ENCODE results near the gene TPRN. TPM values are rescaled to one million over a fixed set of nuclear protein-coding genes. Genes with fewer than 3 reads are reported as not detected.
A peak's percentile ranks its signal among the peaks of the same experiment; 100 is the strongest.

Gene TPRN
- total RNA-seq, 1 experiment from 2014 or later = 63.1 TPM

DNA sequence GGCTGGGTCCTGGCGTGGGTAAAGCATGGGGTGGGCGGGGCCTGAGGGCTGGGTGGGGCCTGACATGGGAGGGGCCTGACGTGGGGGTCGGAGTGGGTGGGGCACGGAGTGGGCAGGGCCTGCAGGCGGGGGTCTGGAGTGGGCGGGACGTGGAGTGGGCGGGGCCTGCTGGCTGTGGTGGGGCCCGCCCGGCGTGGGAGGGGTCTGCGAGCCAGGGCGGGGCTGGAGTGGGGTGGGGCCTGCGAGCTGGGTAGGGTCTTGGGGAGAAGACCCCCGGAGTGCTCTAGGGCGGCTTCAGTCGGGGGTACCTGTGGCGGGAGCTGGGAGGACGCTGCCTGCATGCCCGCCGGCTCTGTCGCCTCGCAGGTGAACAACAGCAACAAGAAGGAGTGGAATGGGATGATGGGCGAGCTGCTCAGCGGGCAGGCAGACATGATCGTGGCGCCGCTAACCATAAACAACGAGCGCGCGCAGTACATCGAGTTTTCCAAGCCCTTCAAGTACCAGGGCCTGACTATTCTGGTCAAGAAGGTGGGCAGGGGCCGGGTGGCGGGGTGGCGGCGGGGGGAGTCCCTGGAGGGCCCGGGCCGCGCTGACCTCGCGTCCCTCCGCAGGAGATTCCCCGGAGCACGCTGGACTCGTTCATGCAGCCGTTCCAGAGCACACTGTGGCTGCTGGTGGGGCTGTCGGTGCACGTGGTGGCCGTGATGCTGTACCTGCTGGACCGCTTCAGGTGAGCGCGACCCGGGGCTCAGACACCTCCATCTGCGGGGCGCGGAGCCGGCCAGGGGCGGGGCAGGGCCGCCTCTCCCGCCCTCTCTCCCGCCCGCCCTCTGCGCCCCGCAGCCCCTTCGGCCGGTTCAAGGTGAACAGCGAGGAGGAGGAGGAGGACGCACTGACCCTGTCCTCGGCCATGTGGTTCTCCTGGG, 38.7 kb downstream of the TPRN start:
- DNase-seq (ENCODE audit: low spot score) = no peak

DNA sequence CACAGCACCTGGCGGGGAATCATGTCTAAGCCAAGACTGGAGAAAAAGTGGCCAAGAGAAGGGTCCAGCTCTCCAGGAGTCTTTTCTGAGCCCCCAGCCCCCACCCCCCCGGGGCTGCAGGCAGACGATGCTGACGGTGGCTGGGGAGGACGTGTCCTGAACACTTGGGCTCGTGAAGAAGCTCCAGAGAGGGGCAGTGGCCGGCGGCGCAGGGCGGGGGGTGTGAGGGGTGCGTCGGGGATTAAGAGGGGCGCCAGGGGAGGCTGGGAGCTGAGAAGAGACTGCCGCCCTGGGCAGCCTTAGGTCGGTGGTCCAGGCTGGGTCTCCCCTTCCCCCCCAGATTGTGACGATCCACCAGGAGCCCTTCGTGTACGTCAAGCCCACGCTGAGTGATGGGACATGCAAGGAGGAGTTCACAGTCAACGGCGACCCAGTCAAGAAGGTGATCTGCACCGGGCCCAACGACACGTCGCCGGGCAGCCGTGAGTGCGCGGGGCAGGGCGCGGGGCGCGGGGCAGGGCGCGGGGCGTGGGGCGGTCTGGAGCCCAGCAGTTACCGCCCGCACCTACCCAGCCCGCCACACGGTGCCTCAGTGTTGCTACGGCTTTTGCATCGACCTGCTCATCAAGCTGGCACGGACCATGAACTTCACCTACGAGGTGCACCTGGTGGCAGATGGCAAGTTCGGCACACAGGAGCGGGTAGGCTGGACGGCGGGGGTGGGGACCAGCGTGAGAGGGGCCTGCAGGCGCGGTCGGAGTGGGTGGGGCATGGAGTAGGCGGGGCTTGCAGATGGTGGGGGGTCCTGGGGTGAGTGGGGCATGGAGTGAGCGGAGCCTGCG, 39.6 kb downstream of the TPRN start:
- DNase-seq (ENCODE audit: low spot score) = no peak

DNA sequence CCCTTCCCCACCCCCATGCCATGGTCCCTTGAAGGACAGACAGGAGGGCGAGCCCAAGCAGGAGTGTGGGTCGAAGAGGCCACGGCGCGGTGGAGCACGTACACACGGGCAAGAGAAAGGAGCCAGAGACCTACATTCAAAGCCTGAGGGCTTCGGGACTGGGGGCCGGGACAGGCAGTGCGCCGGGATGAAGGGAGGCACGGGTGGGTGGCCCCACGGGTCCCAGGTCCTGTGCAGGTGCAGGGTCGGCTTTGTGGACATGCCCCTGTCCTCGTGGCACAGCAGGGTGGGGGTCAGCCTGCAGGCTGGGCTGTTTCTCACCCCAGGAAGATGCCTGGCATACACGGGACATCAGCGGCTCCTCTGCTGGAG, 40.5 kb downstream of the TPRN start:
- no peak for DNase-seq (ENCODE audit: low spot score)

DNA sequence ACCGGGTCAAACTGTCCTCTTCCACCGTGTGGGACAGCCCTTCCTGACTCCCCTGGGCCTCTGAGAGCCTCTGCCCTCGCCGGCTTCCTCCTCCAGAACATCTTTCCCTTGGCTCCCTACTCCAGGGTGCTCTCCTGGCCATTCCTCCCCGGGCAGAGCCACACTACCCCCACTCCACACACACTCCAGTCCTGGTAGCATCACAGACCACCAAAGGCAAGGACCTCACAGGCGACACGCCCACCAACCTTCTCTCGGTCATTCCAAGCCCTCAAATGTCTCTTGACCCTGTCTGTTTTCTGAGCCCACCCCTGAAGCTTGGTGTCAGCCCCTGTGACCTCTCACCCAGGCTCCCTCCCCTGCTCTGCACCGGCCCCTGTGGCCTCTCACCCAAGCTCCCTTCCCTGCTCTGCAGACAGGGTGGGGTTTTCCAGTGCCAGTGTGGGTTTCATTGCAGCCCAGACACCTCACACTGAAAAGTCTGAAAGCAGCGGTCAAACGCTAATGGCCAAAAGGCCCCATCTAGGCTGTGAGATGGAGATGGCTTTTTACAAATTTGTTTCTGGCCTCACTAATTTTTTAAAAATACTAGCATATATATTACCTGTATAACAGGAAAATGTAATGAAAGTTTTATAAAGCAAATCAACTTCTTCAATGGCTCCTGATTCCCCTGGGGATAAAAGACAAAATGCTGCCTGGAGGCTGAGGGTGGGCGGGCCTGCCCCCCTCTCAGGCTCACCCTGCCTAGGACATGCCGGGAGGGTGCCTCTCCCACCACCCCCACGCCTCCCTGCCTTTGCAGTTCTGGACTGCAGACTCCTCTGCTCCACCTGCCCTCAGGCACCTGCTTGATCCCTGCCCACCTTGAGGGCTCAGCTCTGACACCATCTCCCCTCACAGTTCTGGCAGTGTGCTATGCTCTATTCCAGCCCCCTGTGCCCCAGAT, 41.2 kb downstream of the TPRN start:
- DNase-seq (ENCODE audit: low spot score) = no peak

DNA sequence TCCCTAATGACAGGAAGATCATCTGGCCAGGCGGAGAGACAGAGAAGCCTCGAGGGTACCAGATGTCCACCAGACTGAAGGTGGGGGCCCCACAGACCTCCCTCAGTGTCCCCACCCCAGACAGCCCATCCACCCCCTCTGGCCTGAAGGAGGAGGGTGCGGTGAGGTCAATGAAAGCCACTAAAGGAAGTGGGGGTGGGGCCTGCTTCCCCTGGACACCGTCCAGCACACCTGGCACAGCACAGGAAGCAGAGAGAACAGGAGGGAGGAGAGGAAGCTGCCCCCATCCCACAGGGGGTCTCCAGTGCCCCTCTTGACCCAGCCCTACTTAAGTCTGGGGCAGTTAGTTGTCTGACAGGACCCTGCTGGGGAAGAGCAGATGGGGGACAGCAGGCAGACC, 41.9 kb downstream of the TPRN start:
- no peak for DNase-seq (ENCODE audit: low spot score)

DNA sequence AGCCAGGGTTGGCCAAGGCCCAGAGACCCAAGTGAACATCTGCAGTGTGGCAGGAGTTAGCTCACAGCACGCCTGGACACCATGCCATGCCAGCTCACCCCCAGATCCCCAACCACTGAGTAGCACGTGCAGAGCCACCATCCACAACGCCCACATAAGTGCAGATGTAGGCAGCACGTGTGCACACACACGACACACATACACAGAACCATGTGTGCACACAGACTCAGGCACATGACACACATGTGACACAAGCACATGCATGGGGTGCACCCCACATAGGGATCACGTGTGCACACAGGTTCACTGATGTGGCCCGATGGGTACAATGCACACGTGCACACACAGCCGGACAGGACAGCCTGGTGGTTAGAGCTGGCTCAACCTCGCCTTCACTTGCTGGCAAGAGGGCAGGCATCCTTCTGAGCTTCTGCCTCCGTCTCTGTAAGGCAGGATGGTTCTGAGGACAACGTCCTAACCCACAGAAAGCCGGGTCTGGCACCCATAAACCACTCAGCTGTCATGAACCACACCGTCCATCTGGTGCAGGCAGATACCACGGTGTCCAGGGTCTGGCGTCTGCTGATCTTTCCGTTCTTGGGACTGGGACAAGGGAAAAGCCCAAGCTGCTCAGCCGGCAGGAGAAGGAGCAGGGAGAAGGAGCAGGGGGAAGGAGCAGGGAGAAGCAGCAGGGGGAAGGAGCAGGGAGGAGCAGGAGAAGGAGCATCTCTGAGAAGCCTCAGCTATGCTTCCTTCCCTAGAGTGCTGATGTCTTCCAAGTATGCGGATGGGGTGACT, 42.7 kb downstream of the TPRN start:
- DNase-seq (ENCODE audit: low spot score) = no peak

DNA sequence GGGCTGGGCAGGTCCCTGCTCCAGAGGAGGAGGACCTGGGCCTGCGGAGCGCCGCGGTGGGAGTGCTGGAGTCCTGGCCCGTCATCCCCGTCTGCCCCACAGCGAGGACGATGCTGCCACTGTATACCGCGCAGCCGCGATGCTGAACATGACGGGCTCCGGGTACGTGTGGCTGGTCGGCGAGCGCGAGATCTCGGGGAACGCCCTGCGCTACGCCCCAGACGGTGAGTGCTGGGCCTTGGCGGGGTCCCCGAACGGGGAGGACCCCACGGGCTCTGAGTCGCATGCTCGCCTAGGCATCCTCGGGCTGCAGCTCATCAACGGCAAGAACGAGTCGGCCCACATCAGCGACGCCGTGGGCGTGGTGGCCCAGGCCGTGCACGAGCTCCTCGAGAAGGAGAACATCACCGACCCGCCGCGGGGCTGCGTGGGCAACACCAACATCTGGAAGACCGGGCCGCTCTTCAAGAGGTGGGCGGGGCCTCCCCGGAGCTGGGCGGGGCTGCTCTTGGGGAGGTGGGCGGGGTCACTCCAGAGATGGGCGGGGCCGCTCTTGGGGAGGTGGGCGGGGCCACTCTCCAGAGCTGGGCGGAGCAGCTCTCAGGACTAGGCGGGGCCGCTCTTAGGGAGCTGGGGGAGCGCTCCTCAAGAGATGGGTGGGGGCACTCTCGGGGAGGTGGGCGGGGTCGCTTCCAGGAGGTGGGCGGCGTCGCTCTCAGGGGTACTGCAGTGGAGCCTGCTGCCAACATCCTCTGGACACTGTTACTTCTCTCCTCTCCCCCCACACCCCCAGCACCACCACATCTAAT, 43.8 kb downstream of the TPRN start:
- no peak for DNase-seq (ENCODE audit: low spot score)

DNA sequence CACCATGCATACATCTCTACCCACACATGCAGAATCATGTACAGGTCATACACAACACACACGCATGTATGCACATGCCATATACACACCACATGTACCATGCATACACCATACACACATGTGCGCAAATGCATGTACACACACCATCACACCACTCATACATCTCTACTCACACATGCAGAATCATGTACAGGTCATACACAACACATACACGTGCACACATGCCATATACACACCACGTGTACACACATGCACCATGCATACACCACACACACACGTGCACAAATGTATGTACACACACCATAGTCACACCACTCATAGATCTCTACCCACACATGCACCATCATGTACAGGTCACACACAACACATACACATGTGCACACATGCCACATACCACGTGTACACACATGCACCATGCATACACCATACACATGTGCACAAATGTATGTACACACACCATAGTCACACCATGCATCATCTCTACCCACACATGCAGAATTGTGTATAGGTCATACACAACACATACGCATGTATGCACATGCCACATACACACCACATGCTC, 47.6 kb downstream of the TPRN start:
- DNase-seq (ENCODE audit: low spot score) = no peak

DNA sequence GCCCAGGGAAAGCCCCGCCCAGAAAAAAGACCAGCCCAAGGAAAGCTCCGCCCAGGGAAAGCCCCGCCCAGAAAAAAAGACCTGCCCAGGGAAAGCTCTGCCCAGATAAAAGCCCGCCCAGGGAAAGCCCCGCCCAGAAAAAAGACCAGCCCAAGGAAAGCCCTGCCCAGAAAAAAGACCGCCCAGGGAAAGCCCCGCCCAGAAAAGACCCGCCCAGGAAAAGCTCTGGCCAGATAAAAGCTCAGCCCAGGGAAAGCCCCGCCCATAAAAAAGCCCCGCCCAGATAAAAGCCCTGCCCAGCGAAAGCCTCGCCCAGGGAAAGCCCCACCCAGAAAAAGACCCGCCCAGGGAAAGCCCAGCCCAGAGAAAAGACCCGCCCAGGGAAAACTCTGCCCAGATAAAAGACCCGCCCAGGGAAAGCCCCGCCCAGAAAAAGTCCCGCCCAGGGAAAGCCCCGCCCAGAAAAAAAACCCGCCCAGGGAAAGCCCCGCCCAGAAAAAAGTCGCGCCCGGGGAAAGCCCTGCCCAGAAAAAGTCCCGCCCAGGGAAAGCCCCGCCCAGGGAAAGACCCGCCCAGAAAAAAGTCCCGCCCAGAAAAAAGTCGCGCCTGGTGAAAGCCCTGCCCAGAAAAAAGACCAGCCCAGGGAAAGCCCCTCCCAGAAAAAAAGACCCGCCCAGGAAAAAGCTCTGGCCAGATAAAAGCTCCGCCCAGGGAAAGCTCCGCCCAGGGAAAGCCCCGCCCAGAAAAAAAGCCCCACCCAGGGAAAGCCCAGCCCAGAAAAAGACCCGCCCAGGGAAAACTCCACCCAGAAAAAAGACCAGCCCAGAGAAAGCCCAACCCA, 49.7 kb downstream of the TPRN start:
- DNase-seq (ENCODE audit: low spot score) = peak; percentile 68

DNA sequence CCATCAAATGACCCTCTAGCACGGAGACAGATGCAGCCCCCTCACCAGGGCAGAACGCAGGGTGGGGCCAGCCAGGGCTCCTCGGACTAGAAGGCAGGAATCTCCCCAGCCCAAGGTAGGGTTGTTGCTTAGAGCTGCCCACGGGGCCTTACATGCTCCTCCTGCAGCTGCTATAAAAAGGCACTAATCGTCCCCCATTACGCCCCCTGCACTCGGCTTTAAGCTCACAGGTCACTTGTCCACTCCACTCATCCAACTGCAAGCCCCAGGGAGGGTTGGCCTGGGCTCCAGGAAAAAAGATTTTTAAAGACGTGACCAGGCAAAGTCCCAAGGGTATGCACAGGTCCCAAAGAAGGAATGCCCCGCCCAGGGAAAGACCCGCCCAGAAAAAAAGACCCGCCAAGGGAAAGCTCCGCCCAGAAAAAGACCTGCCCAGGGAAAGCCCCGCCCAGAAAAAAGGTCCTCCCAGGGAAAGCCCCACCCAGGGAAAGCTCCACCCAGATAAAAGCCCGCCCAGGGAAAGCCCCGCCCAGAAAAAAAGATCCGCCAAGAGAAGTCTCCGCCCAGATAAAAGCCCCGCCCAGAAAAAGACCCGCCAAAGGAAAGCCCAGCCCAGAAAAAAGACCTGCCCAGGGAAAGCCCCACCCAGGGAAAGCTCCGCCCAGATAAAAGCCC, 50.5 kb downstream of the TPRN start:
- peak; percentile 43 for DNase-seq (ENCODE audit: low spot score)

DNA sequence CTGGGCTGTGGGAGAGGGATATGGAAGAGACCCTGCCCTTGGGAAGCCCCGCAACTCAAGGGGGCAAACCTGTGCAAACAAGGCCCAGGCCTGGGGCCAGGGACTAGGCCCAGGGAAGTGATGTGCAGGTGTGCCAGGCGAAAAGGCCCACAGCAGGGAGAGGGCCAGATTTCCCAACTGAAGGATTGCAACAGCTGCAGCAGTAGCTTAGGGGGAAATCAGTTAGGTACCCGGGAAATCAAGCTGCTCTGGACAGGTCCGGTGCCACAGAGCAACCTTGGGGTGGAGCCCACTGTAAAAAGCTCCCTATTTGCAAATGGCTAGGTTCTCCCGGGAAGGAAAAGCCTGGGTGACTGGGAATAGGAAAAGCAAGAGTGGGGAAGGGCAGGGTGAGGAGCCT, 51.2 kb downstream of the TPRN start:
- DNase-seq (ENCODE audit: low spot score) = no peak

DNA sequence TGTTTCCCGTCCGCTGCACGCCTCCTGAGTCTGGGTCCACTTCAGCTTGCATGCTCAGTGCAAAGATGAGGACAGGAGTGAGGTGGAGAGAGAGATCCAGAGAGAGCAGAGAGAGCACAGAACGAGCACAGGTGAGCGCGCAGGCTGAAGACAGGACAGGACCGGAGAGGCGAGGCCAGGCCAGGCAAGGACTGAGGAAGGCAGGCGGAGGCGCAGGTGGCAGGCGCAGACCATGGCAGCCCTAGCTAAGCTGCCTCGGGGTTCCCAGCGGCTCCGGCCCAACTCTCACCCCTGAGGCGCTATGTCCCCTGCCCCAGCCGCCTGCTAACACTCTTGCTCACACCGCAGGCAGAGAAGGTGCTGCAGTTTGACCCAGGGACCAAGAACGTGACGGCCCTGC, 51.9 kb downstream of the TPRN start:
- no peak for DNase-seq (ENCODE audit: low spot score)

DNA sequence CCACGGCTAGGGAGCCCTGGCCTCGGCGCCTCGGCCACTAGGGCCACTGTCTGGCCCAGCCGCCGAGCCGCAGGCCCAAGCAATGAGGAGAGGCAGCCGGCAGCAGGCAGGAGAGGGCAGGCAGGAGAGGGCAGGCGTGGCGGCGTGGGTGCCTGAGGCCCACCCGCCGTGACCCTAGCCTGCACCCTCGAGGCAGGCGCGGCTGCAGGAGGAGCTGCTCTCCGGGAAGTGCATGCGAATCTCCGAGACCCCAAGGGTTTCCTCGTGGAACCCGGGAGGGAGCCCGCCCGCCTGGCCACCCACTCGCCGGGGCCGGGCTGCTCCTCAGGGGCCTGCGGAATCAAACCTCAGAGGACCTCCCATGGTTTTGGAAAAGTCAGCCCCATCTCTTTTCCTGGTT, 52.3 kb downstream of the TPRN start:
- no peak for DNase-seq (ENCODE audit: low spot score)

DNA sequence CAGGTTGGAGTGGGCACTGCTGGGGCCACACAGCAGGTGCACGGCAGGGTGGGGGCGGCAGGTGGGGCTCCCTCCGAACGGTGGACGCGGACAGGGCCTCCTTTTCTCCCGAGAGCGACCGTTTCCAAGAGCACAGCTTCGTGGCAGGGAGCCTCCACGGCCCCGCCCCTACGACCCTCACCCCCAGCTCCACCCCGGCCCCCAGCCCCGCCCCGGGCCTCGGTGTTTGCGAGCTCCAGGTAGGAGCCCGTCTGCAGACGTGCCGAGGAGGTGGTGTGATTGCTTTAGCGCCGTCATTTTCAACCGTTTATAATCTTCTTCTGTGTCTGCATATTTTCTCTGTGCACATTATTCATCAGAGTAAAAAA, 52.8 kb downstream of the TPRN start:
- DNase-seq (ENCODE audit: low spot score) = no peak

DNA sequence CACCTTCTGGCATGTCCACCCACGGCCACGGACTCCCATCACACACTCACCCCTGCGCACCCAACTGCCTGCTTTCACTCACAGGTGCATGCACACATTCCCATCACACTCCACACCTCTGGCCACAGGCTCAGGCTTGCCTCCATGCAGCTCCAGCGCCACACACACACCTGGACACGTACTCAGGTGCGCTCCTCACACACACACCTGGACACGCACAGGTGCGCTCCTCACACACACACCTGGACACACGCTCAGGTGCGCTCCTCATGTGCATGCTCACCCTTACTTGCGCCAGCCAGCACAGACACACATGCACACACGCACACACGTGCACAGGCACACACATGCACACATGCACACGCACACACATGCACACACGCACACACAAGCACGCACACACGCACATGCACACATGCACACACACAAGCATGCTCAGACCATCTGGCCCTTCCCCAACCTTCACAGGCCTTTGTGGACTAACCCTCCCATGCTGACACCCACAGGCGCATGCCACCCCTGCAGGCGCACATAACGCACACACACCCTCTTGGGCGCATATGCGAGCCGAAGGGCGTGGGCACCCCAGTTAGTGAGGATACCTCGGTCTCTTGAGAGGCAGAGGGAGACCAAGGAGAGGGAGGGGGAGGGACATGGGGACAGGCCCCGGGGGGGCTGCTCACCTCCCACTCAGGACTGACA, 53.3 kb downstream of the TPRN start:
- DNase-seq (ENCODE audit: low spot score) = no peak

DNA sequence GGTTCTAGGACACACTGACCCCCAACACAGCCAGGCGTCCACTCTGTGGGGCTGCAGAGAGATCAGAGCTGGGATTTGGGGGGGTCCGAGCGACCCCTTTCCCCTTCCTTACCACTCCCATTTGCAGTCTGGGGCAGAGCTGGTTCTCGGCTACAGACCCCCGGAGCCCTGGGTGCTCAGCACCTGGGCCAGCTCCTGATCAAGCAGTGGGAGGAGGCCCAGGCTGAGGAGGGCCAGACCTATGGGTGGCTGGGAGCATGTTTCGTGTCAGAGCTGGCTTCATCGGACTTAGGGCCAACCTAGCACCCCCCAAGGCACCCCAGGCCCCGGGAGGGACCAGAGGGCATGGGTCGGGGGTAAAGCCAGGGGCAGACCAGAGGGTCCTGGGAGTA, 54.0 kb downstream of the TPRN start:
- no peak for DNase-seq (ENCODE audit: low spot score)

DNA sequence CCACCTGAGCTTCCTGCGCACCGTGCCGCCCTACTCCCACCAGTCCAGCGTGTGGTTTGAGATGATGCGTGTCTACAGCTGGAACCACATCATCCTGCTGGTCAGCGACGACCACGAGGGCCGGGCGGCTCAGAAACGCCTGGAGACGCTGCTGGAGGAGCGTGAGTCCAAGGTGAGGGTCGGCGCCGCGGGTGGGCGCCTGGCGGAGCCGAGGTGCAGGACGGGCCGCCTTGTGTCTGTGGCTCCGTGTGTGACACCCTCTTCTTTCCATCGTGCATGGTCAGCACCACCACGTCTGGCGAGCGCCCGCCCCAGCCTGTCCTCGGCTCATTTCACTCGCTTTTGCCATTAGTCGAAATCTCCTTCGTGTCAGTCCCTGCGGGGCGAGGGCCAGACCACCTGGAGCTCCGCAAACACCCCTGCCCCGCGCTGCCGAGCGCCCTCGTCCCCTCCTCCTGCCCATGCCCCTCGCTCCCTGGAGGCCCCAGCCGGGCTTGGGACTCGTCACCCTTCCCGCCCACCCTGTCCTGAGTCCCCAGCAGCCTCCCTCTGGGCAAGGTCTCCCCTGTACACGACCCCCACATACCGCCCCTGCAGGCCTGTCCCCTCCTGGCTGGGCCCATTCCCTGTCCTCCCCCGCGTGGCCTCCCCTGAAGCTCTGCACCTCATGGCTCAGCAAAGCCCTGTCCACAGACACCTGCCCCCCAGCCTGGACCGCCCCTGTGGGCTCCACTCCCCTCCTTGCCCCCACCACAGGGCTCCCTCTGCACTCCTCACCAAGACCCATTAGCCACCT, 54.6 kb downstream of the TPRN start:
- no peak for DNase-seq (ENCODE audit: low spot score)

All from HT-29 (cell line).